Parathyroid adenoma (tissue), 2 donors: ENCODE results near the gene ZDHHC14.
"Not testable (repeated sequence)": the region's sequence is repeated elsewhere in the genome, so short reads cannot be mapped to it uniquely, and the experiment has no call there.

Experiments
- H2AFZ ChIP-seq: fragments of 300-600 bp; sonication (generic); one replicate; pipeline ENCODE4 v1.7.0; 2017; ENCODE audit warnings: antibody characterized with exemption, mild to moderate bottlenecking
- H3K27ac ChIP-seq: fragments of 300-600 bp; sonication (generic); one replicate; pipeline ENCODE4 v1.7.0; 2017
- H3K27me3 ChIP-seq: fragments of 300-600 bp; sonication (generic); one replicate; pipeline ENCODE4 v1.7.0; 2017; ENCODE audit warnings: low read length; ENCODE audit not compliant: control insufficient read depth, insufficient read depth
- H3K36me3 ChIP-seq: fragments of 300-600 bp; sonication (generic); one replicate; pipeline ENCODE4 v1.7.0; 2017; ENCODE audit warnings: low read length; ENCODE audit not compliant: control insufficient read depth, insufficient read depth
- H3K4me1 ChIP-seq: fragments of 300-600 bp; sonication (generic); one replicate; pipeline ENCODE4 v1.7.0; 2017; ENCODE audit warnings: control low read depth
- H3K4me2 ChIP-seq: fragments of 300-600 bp; sonication (generic); one replicate; pipeline ENCODE4 v1.7.0; 2017; ENCODE audit warnings: low read length
- H3K4me3 ChIP-seq: fragments of 300-600 bp; sonication (generic); one replicate; pipeline ENCODE4 v1.7.0; 2017; ENCODE audit warnings: low read depth, low read length
- H3K79me2 ChIP-seq: fragments of 300-600 bp; sonication (generic); one replicate; pipeline ENCODE4 v1.7.0; 2017; ENCODE audit warnings: control low read depth
- H3K9ac ChIP-seq: fragments of 300-600 bp; sonication (generic); one replicate; pipeline ENCODE4 v1.7.0; 2017; ENCODE audit warnings: mild to moderate bottlenecking
- H3K9me3 ChIP-seq: fragments of 300-600 bp; sonication (generic); one replicate; pipeline ENCODE4 v1.7.0; 2017; ENCODE audit warnings: low read length; ENCODE audit not compliant: control insufficient read depth
- CTCF ChIP-seq: fragments of 300-600 bp; sonication (generic); IDR thresholded peaks from one replicate; pipeline ENCODE4 v1.7.0; 2017; ENCODE audit warnings: antibody characterized with exemption, mild to moderate bottlenecking
- donor health status: primary hyperparathyroidism.

The ZDHHC14 gene

GRCh38 chr6:157558487-157559200 lies 177.7 kb downstream of the ZDHHC14 start:
- Histone ChIP-seq H3K4me3 (no peak overlapping the region), H3K27ac (no peak overlapping the region), H2AFZ (no peak overlapping the region), H3K4me2 (no peak overlapping the region), H3K9me3 (no peaks in the 10 kb centered on the region), H3K79me2 (peaks cover 6% of the 10 kb centered on the region), H3K27me3 (no peaks in the 10 kb centered on the region), H3K36me3 (no peaks in the 10 kb centered on the region), H3K9ac (no peak overlapping the region), H3K4me1 (no peaks in the 10 kb centered on the region)
- TF ChIP-seq CTCF: no peak

- no peak overlapping the region for H2AFZ ChIP-seq
- TF ChIP-seq CTCF: no peak
- no peaks in the 10 kb centered on the region for H3K9me3 ChIP-seq
- H3K79me2 ChIP-seq: peaks cover 6% of the 10 kb centered on the region
- no peak overlapping the region for H3K27ac ChIP-seq
- no peak overlapping the region for H3K9ac ChIP-seq
- no peaks in the 10 kb centered on the region for H3K27me3 ChIP-seq
- H3K4me2 ChIP-seq: no peak overlapping the region
- H3K36me3 ChIP-seq: no peaks in the 10 kb centered on the region
- no peak overlapping the region for H3K4me3 ChIP-seq
- no peaks in the 10 kb centered on the region for H3K4me1 ChIP-seq
Observed at GRCh38 chr6:157559201-157559756, 178.3 kb downstream of the ZDHHC14 start.

GRCh38 chr6:157560063-157560462 lies 179.1 kb downstream of the ZDHHC14 start:
- H2AFZ ChIP-seq, H3K27me3 ChIP-seq, H3K9ac ChIP-seq, H3K79me2 ChIP-seq, H3K27ac ChIP-seq, H3K36me3 ChIP-seq, H3K9me3 ChIP-seq, H3K4me1 ChIP-seq, H3K4me2 ChIP-seq, H3K4me3 ChIP-seq: not testable (repeated sequence)

GRCh38 chr6:157560691-157561413 lies 179.9 kb downstream of the ZDHHC14 start:
- Histone ChIP-seq H3K79me2 (peaks cover 6% of the 10 kb centered on the region), H3K4me1 (no peaks in the 10 kb centered on the region), H2AFZ (no peak overlapping the region), H3K36me3 (no peaks in the 10 kb centered on the region), H3K9ac (no peak overlapping the region), H3K4me3 (no peak overlapping the region), H3K27ac (no peak overlapping the region), H3K27me3 (no peaks in the 10 kb centered on the region), H3K4me2 (no peak overlapping the region), H3K9me3 (no peaks in the 10 kb centered on the region)
- no peak for TF ChIP-seq CTCF

- H3K4me2 ChIP-seq: no peak overlapping the region
- no peak overlapping the region for H3K4me3 ChIP-seq
- TF ChIP-seq CTCF: no peak
- H3K79me2 ChIP-seq: peaks cover 6% of the 10 kb centered on the region
- H3K27me3 ChIP-seq: no peaks in the 10 kb centered on the region
- no peak overlapping the region for H2AFZ ChIP-seq
- H3K36me3 ChIP-seq: no peaks in the 10 kb centered on the region
- no peak overlapping the region for H3K27ac ChIP-seq
- no peaks in the 10 kb centered on the region for H3K4me1 ChIP-seq
- no peaks in the 10 kb centered on the region for H3K9me3 ChIP-seq
- H3K9ac ChIP-seq: no peak overlapping the region
Observed at GRCh38 chr6:157561414-157561790, 180.4 kb downstream of the ZDHHC14 start.
